Measurements from ENCODE around the gene DNAJC6.

DNA sequence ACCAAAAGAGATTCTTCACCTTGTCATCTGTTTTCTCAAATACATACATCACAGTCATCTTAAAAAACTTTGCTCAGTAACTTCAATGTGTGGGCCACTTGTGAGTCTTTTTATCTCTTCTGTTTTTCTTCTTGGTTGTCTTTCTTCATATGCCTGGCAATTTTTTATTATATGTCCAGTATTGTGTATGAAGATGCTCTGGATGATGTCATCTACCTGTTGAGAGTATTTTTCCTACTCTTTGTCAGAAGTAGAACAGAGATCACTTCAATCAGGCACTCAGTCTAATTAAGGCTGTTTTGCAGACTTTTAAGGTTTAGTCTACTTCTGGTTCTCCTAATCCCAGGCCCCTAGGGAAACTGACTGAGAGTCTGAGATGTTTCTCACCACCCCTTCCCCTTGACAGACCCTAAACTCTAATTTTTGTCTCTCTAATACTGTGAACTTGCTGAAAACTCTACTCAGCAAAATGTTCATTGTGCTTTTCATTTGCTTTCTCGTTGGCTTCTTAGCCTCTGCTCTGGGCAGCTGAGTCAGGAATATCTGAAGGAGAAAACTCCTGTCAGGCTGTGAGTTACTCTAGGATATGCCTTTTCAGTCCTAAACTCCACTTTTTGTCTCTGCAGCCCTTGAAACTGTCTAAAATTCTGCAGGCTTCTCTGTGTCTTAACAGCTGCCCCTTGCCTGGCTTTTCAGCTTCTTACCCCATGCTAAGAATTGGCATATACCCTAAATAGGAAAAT, 33.0 kb upstream of the DNAJC6 start:
- TF ChIP-seq, protein P1, sequence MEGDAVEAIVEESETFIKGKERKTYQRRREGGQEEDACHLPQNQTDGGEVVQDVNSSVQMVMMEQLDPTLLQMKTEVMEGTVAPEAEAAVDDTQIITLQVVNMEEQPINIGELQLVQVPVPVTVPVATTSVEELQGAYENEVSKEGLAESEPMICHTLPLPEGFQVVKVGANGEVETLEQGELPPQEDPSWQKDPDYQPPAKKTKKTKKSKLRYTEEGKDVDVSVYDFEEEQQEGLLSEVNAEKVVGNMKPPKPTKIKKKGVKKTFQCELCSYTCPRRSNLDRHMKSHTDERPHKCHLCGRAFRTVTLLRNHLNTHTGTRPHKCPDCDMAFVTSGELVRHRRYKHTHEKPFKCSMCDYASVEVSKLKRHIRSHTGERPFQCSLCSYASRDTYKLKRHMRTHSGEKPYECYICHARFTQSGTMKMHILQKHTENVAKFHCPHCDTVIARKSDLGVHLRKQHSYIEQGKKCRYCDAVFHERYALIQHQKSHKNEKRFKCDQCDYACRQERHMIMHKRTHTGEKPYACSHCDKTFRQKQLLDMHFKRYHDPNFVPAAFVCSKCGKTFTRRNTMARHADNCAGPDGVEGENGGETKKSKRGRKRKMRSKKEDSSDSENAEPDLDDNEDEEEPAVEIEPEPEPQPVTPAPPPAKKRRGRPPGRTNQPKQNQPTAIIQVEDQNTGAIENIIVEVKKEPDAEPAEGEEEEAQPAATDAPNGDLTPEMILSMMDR (conservative IDR thresholded peaks at IDR 0.05) = no peak
- TF ChIP-seq EZH2 (IDR thresholded peaks at IDR 0.05; ENCODE audit: low read depth) = no peak
